Head of caudate nucleus (tissue), 42 donors: Measurements from ENCODE around the gene FNDC11.
"Not testable (repeated sequence)": the region's sequence is repeated elsewhere in the genome, so short reads cannot be mapped to it uniquely, and the experiment has no call there.

ENCODE experiments used
- DNase-seq, 42 donors: peaks; one replicate each; pipeline versions ENCODE4 v3.0.0 to v3.0.0-alpha.2; 2020 to 2021; ENCODE audit warnings: mixed read lengths in 7 of 42
- intact Hi-C: fragments of 100-400 bp; cut with DNase I; formaldehyde crosslinking; loops from one replicate; pipeline ENCODE4 v1.15.0; 2022

The FNDC11 gene

GRCh38 chr20:63553933-63554290 lies at the start of gene FNDC11:
Gene FNDC11 (plus strand): TSS chr20:63554159. CDS start chr20:63555664, 1,505 bp downstream.
- no peak for DNase-seq
- intact Hi-C loops = no loop called here

- intact Hi-C loops = loop anchor here (10.0 kb wide), 1 partner anchor 350 kb away; no protein-coding TSS in a partner anchor
- DNase-seq = no peak
Observed at GRCh38 chr20:63504642-63505041, 49.3 kb upstream of the FNDC11 start.

GRCh38 chr20:63505281-63505680 lies 48.7 kb upstream of the FNDC11 start:
- intact Hi-C loops = loop anchor here (10.0 kb wide), 1 partner anchor 350 kb away; no protein-coding TSS in a partner anchor
- DNase-seq = no peak

- DNase-seq = no peak
- intact Hi-C loops = loop anchor here (10.0 kb wide), 1 partner anchor 349 kb away; no protein-coding TSS in a partner anchor
Observed at GRCh38 chr20:63505723-63506122, 48.2 kb upstream of the FNDC11 start.

- intact Hi-C loops = loop anchor here (10.0 kb wide), 1 partner anchor 348 kb away; no protein-coding TSS in a partner anchor
- DNase-seq = peak in 1 of 42 donors; percentile 0
Observed at GRCh38 chr20:63507083-63507743, 46.7 kb upstream of the FNDC11 start.

GRCh38 chr20:63508072-63508768 lies 45.7 kb upstream of the FNDC11 start:
- DNase-seq = peak in 1 of 42 donors; percentile 0
- intact Hi-C loops = loop anchor here (10.0 kb wide), 1 partner anchor 347 kb away; no protein-coding TSS in a partner anchor

GRCh38 chr20:63509088-63509564 lies 44.8 kb upstream of the FNDC11 start:
- DNase-seq = no peak
- intact Hi-C loops = loop anchor here (10.0 kb wide), 1 partner anchor 346 kb away; no protein-coding TSS in a partner anchor

GRCh38 chr20:63513207-63513606 lies 40.8 kb upstream of the FNDC11 start:
- no peak for DNase-seq
- intact Hi-C loops = no loop called here

- DNase-seq, intact Hi-C loops: not testable (repeated sequence)
Observed at GRCh38 chr20:63514520-63514919, 39.4 kb upstream of the FNDC11 start.

- DNase-seq = no peak
Observed at GRCh38 chr20:63517376-63518309, 36.3 kb upstream of the FNDC11 start.

GRCh38 chr20:63518351-63518861 lies 35.6 kb upstream of the FNDC11 start:
- DNase-seq = no peak
- intact Hi-C loops = no loop called here

More at GRCh38 chr20:63517376-63518309, 36.3 kb upstream of the FNDC11 start:
- intact Hi-C loops = no loop called here

- no peak for DNase-seq
- intact Hi-C loops = no loop called here
Observed at GRCh38 chr20:63518946-63519667, 34.9 kb upstream of the FNDC11 start.

- intact Hi-C loops = no loop called here
- peak in 27 of 42 donors; percentile 28 to 62 (median 45) for DNase-seq
Observed at GRCh38 chr20:63519668-63520503, 34.1 kb upstream of the FNDC11 start.

GRCh38 chr20:63520504-63520933 lies 33.4 kb upstream of the FNDC11 start, which contains the start of gene PPDPF:
Gene PPDPF (plus strand): TSS chr20:63520765. CDS start chr20:63521309, 544 bp downstream.
- DNase-seq = peak; percentile 55 to 94 (median 86)
- intact Hi-C loops = no loop called here

GRCh38 chr20:63520934-63521601 lies 32.9 kb upstream of the FNDC11 start:
- intact Hi-C loops = no loop called here
- peak in 41 of 42 donors; percentile 23 to 93 (median 83) for DNase-seq

- no peak for DNase-seq
- intact Hi-C loops = no loop called here
Observed at GRCh38 chr20:63521602-63522001, 32.4 kb upstream of the FNDC11 start.
